Activated CD4-positive, CD25-positive, alpha-beta regulatory T cell treated with anti-CD3 and anti-CD28 coated beads, Interleukin-2, amount 50 U/mL, for 16 hours (primary cell): ENCODE data around the gene GGCX.
"Not testable (repeated sequence)": the region's sequence is repeated elsewhere in the genome, so short reads cannot be mapped to it uniquely, and the experiment has no call there.

Source experiments
- DNase-seq: peaks from one replicate; pipeline ENCODE4 v3.0.0-alpha.2; 2020; ENCODE audit warnings: low read depth, low spot score

The GGCX gene

GRCh38 chr2:85575739-85576138 is 14.4 kb upstream of the GGCX start:
- DNase-seq = no peak

DNA sequence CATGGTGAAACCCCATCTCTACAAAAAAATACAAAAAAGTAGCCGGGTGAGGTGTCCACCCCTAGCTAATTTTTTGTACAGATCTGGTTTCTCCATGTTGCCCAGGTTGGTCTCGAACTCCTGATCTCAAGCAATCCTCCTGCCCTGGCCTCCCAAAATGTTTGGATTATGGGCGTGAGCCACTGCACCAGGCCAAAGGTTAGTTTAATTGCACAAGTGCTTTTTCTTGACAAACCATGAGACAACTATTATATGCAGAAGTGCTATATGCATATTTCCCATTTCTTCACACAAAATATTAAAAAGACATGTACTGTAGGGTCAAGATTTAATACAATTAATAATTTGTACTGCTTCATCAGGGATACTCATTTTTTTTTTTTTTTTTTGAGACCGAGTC is 5.0 kb upstream of the GGCX start:
- DNase-seq = no peak

DNA sequence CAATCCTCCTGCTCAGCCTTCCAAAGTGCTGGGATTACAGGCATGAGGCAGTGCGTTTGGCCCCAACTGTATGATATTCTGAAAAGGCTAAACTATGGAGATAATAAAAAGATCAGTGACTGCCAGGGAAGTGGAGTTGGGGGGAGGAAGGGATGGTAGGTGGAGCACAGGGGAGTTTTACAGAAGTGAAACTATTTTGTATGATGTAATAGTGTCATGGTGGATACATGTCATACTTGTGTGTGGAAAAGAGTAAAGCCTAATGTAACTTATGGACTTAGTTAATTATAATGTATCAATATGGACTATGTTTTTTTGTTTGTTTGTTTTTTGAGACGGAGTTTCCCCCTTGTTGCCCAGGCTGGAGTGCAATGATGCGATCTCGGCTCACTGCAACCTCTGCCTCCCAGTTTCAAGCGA is 2.9 kb upstream of the GGCX start:
- no peak for DNase-seq

DNA sequence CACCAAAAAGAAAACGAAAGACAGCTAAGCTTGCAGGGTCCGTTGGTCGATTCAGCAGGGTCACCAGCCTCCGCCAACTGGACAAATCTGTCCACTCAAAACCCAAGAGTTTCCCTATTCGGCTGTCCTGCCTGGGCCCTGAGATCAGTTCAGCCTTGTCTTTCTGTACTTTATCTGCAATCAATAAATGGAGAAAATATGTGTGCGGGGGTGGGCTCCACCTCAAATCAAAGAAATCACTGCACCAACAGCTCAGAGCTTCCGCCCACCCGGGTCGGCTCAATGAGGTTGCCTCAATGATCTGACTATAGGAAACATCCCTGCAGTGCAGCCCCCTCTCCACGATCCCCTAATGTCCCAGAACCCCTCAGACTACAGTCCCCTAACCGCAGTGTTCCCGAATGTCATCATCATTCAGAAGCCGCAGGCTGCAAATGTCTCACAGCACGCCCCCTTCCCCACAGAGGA is 447 bp downstream of the GGCX start:
- DNase-seq = no peak

DNA sequence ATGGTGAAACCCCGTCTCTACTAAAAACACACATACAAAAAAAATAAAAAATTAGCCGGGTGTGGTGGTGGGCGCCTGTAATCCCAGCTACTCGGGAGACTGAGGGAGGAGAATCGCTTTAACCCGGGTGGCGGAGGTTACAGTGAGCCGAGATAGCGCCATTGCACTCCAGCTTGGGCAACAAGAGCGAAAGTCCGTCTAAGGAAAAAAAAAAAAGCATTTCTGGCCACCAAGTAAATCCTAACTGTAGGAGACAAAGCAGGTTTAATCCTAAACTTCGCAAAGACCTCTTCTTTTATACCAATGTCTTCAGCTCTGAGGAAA is 928 bp downstream of the GGCX start:
- not testable (repeated sequence) for DNase-seq

DNA sequence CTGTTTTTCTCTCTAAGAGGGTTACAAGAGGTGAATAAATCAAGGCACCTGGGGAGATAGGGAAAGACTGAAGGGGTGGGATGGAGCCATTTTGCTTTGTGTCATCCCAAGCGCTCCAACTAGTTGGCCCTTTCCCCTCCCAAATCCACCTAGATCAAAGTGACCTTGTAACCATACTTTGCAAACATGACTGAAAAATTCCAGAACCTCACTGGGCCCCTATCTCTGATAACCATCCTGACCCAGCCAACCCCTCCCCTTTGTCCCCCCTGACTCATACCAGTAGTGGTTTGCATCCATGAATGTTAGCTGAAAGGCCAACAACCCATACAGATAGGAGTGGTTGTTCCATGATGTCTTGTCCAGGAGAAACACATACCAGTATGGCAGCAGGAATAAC is 3.1 kb downstream of the GGCX start:
- DNase-seq = no peak

- no peak for DNase-seq
Observed at GRCh38 chr2:85557130-85557529, 4.2 kb downstream of the GGCX start.

GRCh38 chr2:85554980-85555612 is 6.2 kb downstream of the GGCX start:
- no peak for DNase-seq

DNA sequence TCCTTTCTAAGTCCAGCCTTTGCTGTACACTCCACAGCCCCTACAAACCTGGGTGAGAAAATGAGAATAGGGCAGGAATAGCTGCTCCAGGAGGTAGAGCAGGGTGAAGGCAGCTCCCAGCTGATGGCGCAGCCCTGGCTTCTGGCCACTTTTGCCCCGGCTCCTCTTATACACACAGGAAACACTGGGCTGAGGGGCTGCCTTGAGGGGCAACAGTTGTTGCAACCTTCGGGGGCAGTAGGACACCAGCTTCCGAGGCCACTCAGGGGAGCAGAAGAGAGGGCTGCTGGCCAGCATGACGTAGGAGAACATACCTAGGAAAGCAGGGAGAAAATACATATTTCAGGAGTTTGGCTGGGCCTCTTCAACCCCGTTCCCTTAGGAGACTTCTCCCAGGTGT is 8.1 kb downstream of the GGCX start:
- no peak for DNase-seq

- DNase-seq = peak; percentile 85
Observed at GRCh38 chr2:85551698-85552678, 9.3 kb downstream of the GGCX start.

GRCh38 chr2:85550486-85550885 is 10.8 kb downstream of the GGCX start:
- no peak for DNase-seq

DNA sequence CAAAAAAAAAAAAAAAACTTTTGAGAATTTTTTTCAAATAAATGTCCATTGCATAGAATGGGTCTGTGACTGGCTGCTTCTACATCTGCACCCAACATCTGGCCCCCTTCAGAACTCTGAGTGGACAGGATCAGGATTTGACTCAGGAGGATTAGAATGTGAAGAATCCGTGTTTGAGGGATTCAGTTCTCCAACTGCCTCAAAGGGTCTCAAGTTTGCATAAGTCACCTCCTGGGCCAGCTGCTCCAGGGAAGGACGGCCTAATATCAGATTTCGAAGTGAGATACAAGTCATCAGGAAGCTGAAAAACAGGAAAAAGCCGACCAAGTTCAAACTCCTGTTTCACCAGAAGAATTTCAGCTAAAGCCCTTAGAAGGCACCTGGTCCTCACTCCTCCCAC is 11.5 kb downstream of the GGCX start:
- DNase-seq = no peak

DNA sequence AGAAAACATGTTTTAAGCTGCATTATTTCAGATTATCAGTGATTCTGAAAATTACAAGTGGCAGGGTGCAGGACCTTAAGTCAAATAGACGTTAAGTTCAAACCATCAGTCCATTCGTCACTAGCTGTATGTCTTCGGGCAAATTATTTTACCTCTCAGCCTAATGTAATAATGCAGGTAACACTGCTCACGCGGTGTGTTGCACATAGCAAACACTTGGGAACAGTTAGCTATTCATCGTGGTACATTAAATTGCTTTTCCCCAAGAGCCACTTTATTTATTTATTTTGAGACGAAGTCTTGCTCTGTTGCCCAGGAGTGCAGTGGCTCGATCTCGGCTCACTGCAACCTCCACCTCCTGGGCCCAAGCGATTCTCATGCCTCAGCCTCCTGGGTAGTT is 12.2 kb downstream of the GGCX start:
- no peak for DNase-seq

- no peak for DNase-seq
Observed at GRCh38 chr2:85548608-85548900, 12.7 kb downstream of the GGCX start.

DNA sequence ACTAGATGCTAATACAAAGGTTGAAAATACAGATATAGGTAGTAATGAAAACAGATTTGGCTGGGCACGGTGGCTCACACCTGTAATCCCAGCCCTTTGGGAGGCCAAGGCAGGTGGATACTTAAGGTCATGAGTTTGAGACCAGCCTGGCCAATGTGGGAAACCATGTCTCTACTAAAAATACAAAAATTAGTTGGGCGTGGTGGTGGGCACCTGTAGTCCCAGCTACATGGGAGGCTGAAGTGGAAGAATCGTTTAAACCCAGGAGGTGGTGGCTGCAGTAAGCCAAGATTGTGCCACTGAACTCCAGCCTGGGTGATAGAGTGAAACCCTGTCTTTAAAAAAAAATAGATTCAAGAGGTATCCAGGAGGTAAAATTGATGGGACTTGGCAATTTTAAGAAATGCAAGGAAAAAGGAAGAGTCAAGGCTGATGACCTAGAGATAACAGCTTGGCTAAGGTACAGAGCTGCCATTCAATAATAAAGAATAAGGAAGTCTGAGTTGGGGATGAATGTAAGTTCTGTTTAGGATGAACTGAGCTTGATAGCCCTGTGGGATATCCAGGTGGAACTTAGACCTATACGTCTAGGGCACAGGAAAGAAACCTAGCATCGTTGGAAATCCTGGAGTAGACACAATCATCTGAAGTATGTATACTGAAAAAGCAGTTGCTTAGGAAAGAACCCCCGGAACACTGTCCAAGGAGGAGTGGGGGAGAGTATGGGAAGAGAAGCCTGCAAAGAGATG is 13.3 kb downstream of the GGCX start:
- no peak for DNase-seq

- no peak for DNase-seq
Observed at GRCh38 chr2:85547089-85547858, 14.0 kb downstream of the GGCX start.

DNA sequence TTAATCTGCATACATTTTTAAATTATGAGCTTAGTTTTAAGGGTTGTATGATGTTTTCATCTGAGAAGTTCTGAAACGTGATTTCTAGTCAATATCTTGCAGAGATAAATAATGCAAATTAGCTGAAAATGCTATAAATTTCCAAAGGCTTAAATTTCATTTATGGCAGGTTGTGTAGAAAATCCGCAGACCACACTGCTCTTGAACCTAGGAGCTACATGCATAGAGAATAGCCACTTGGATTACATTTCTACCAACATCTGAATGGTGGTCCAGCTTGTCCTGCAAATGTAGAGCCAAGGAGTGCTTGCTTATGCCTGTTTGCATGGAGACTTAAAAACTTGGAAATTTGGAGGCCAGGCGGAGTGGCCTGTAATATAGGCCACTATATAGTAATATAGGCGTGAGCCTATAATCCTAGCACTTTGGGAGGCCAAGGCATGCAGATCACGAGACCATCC is 15.5 kb downstream of the GGCX start:
- no peak for DNase-seq

GRCh38 chr2:85544915-85545779 is 16.1 kb downstream of the GGCX start:
- not testable (repeated sequence) for DNase-seq

GRCh38 chr2:85544254-85544691 is 17.0 kb downstream of the GGCX start:
- not testable (repeated sequence) for DNase-seq

- no peak for DNase-seq
Observed at GRCh38 chr2:85542777-85543176, 18.5 kb downstream of the GGCX start.
